ENCODE measurements around the gene SLTM. TPM values are rescaled to one million over a fixed set of nuclear protein-coding genes. Genes with fewer than 3 reads are reported as not detected.

SLTM gene
- total RNA-seq = 71.3 and 77.8 TPM in 2 replicates

- no peaks in the 10 kb centered on the region for H3K9me3 ChIP-seq (ENCODE audit: low read depth, low read length)
- peak within 1 kb of the TSS; percentile 99 for H3K4me3 ChIP-seq (ENCODE audit: insufficient read depth, low read length)
- peaks cover 17% of the 10 kb centered on the region for H3K4me1 ChIP-seq (ENCODE audit: insufficient read depth, low read length)
- no peaks in the 10 kb centered on the region for H3K27me3 ChIP-seq (ENCODE audit: insufficient read depth, low read length)
- DNase-seq (ENCODE audit: insufficient read length, low spot score, missing footprints) = peak; percentile 98
- peaks cover 46% of the 10 kb centered on the region for H3K79me2 ChIP-seq (ENCODE audit: insufficient read depth, low read length)
- H4K20me1 ChIP-seq (ENCODE audit: insufficient read depth, low read length) = peaks cover 16% of the 10 kb centered on the region
- peak within 1 kb of the TSS; percentile 95 for H2AFZ ChIP-seq (ENCODE audit: low read length)
- TF ChIP-seq CTCF (IDR thresholded peaks at IDR 0.05; ENCODE audit: extremely low read depth, low read depth, low read length) = no peak
- peak within 1 kb of the TSS; percentile 79 for H3K27ac ChIP-seq (ENCODE audit: low read depth, low read length)
- peaks cover 11% of the 10 kb centered on the region for H3K36me3 ChIP-seq (ENCODE audit: insufficient read depth, low read length)
- peak within 1 kb of the TSS; percentile 83 for H3K4me2 ChIP-seq (ENCODE audit: insufficient read depth, low read length)
These were observed at the start of gene SLTM for GRCh38 chr15:58933281-58934113. TSS of gene SLTM (minus strand) at chr15:58933679. CDS start at chr15:58933565, 114 bp downstream.

DNA sequence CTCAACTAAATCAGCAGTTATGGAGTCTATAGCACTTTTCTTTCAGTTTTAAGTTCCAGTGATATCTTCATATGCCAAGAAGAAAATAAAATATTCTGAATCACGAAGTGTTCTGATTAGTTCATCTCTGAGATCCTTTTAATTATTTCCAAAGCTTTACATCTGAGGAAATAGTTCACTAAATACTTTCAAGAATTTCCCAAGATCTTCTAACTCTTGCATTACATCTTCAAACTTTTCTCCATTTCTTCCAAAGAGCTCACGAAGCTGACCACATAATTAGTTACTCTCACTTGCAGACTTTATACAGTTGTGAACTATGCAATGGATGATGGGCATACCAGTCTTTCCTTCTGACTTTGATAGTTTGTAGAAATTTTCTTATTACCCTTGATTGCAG lies 49.8 kb upstream of the SLTM start:
- H3K4me1 ChIP-seq (ENCODE audit: insufficient read depth, low read length) = peaks cover 15% of the 10 kb centered on the region
- no peaks in the 10 kb centered on the region for H3K9me3 ChIP-seq (ENCODE audit: low read depth, low read length)
- no peak overlapping the region for H2AFZ ChIP-seq (ENCODE audit: low read length)
- no peak overlapping the region for H3K27ac ChIP-seq (ENCODE audit: low read depth, low read length)
- no peak overlapping the region for H3K4me2 ChIP-seq (ENCODE audit: insufficient read depth, low read length)
- peaks cover 2% of the 10 kb centered on the region for H4K20me1 ChIP-seq (ENCODE audit: insufficient read depth, low read length)
- TF ChIP-seq CTCF (IDR thresholded peaks at IDR 0.05; ENCODE audit: extremely low read depth, low read depth, low read length) = no peak
- H3K36me3 ChIP-seq (ENCODE audit: insufficient read depth, low read length) = no peaks in the 10 kb centered on the region
- H3K4me3 ChIP-seq (ENCODE audit: insufficient read depth, low read length) = no peak overlapping the region
- DNase-seq (ENCODE audit: insufficient read length, low spot score, missing footprints) = no peak
- peaks cover 8% of the 10 kb centered on the region for H3K79me2 ChIP-seq (ENCODE audit: insufficient read depth, low read length)
- H3K27me3 ChIP-seq (ENCODE audit: insufficient read depth, low read length) = peaks cover 5% of the 10 kb centered on the region

DNA sequence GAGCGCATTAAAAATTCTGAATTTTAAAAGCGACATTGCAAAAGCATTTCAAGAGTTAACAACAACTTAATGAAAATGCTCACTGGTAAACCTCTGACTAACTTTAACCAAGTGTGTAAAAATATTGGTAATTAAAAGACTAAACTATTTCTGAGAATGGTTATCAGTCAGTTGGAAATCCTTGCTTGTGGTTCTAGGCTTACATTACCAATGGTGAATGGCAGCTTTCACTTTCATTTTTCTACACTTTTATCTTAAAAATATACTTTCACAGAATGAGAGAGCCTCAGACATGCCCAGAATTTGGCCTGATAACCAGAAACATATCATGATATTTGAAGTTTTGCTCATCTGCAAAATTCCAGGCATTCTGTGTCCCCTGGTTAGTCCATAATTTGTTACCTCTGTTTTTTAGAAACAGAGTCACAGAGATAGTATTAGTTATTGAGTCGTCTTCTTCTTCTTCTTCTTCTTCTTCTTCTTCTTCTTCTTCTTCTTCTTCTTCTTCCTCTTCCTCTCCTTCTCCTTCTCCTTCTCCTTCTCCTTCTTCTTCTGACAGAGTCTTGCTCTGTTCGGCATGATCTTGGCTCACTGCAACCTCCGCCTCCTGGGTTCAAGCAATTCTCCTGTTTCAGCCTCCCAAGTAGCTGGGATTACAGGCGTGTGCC lies 48.5 kb upstream of the SLTM start:
- TF ChIP-seq CTCF (IDR thresholded peaks at IDR 0.05; ENCODE audit: extremely low read depth, low read depth, low read length) = no peak
- H4K20me1 ChIP-seq (ENCODE audit: insufficient read depth, low read length) = no peaks in the 10 kb centered on the region
- H3K4me1 ChIP-seq (ENCODE audit: insufficient read depth, low read length) = peaks cover 13% of the 10 kb centered on the region
- H3K36me3 ChIP-seq (ENCODE audit: insufficient read depth, low read length) = no peaks in the 10 kb centered on the region
- H3K9me3 ChIP-seq (ENCODE audit: low read depth, low read length) = no peaks in the 10 kb centered on the region
- peak overlapping the region; percentile 26 for H2AFZ ChIP-seq (ENCODE audit: low read length)
- H3K27me3 ChIP-seq (ENCODE audit: insufficient read depth, low read length) = peaks cover 5% of the 10 kb centered on the region
- H3K79me2 ChIP-seq (ENCODE audit: insufficient read depth, low read length) = no peaks in the 10 kb centered on the region
- DNase-seq (ENCODE audit: insufficient read length, low spot score, missing footprints) = peak; percentile 55
- no peak overlapping the region for H3K27ac ChIP-seq (ENCODE audit: low read depth, low read length)
- no peak overlapping the region for H3K4me3 ChIP-seq (ENCODE audit: insufficient read depth, low read length)
- peak overlapping the region; percentile 62 for H3K4me2 ChIP-seq (ENCODE audit: insufficient read depth, low read length)

- peak; percentile 61 for TF ChIP-seq CTCF (IDR thresholded peaks at IDR 0.05; ENCODE audit: extremely low read depth, low read depth, low read length)
- H3K27ac ChIP-seq (ENCODE audit: low read depth, low read length) = no peak overlapping the region
- no peak overlapping the region for H3K4me3 ChIP-seq (ENCODE audit: insufficient read depth, low read length)
- no peaks in the 10 kb centered on the region for H3K9me3 ChIP-seq (ENCODE audit: low read depth, low read length)
- DNase-seq (ENCODE audit: insufficient read length, low spot score, missing footprints) = peak; percentile 30
- H3K27me3 ChIP-seq (ENCODE audit: insufficient read depth, low read length) = peaks cover 5% of the 10 kb centered on the region
- no peaks in the 10 kb centered on the region for H3K36me3 ChIP-seq (ENCODE audit: insufficient read depth, low read length)
- peak overlapping the region; percentile 41 for H3K4me2 ChIP-seq (ENCODE audit: insufficient read depth, low read length)
- H3K4me1 ChIP-seq (ENCODE audit: insufficient read depth, low read length) = peaks cover 12% of the 10 kb centered on the region
- no peaks in the 10 kb centered on the region for H4K20me1 ChIP-seq (ENCODE audit: insufficient read depth, low read length)
- H3K79me2 ChIP-seq (ENCODE audit: insufficient read depth, low read length) = no peaks in the 10 kb centered on the region
- H2AFZ ChIP-seq (ENCODE audit: low read length) = no peak overlapping the region
These were observed 47.0 kb upstream of the SLTM start for GRCh38 chr15:58980351-58980939.
